ENCODE measurements around the gene RASA3. TPM values are rescaled to one million over a fixed set of nuclear protein-coding genes. Genes with fewer than 3 reads are reported as not detected.

The RASA3 gene
- total RNA-seq, 3 donors from 2014 or later (not counting 1 experiment from before 2014, with no cell fraction given), result 252 to 277 (median 274) TPM

DNA sequence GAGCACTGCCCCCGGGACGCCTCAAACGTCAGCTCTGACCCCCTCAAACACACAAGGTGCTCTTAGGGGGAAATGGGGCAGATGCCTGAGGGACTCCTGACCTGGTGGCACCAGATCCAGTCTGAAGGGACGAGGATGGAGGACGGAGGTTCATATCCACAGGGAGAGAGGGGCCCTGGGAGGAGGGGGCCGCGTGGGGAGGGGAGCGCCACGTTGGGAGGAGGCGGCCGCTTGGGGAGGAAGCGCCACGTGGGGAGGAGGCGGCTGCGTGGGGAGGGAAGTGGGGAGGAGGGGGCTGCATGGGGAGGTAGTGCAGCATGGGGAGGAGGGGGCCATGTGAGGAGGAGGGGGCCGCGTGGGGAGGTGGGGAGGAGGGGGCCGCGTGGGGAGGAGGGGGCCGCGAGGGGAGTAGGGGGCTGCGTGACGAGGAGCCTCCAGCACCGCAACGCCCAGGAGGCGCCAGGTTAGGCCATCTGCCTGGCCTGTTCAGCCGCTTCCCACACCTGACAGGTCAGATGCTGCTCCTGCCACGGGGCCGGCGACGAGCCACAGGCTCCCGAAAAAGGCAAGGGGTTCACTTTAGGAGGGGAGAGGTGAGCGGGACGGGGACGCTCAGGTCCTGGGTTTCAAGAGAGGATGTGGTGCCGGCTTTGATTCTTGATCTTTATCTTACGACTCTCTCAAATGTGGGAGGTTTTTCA lies 121.9 kb downstream of the RASA3 start:
- ATAC-seq (peak in 2 of 3 donors; percentile 22 to 32), DNase-seq (peak in 1 of 2 donors; percentile 51)
- H3K4me1 Mint-ChIP-seq, result peaks cover 0 to 5% of the 10 kb centered on the region in 2 donors
- H3K27me3 Mint-ChIP-seq (ENCODE audit: low read depth in 2 of 2), result no peaks in the 10 kb centered on the region
- Histone ChIP-seq H3K4me1 (ENCODE audit: control insufficient read depth, insufficient read depth, low read length) (no peaks in the 10 kb centered on the region), H3K27ac (ENCODE audit: low read length) (no peak overlapping the region), H3K36me3 (ENCODE audit: control insufficient read depth, insufficient read depth, low read length) (peaks cover 62% of the 10 kb centered on the region), H3K9me3 (ENCODE audit: control insufficient read depth, insufficient read depth, low read length) (no peaks in the 10 kb centered on the region), H3K4me3 (ENCODE audit: low read length) (no peak overlapping the region), H3K27me3 (ENCODE audit: control insufficient read depth, insufficient read depth, low read length) (no peaks in the 10 kb centered on the region)
- H3K4me3 Mint-ChIP-seq, result peak overlapping the region; percentile 17
- TF ChIP-seq, protein P1, sequence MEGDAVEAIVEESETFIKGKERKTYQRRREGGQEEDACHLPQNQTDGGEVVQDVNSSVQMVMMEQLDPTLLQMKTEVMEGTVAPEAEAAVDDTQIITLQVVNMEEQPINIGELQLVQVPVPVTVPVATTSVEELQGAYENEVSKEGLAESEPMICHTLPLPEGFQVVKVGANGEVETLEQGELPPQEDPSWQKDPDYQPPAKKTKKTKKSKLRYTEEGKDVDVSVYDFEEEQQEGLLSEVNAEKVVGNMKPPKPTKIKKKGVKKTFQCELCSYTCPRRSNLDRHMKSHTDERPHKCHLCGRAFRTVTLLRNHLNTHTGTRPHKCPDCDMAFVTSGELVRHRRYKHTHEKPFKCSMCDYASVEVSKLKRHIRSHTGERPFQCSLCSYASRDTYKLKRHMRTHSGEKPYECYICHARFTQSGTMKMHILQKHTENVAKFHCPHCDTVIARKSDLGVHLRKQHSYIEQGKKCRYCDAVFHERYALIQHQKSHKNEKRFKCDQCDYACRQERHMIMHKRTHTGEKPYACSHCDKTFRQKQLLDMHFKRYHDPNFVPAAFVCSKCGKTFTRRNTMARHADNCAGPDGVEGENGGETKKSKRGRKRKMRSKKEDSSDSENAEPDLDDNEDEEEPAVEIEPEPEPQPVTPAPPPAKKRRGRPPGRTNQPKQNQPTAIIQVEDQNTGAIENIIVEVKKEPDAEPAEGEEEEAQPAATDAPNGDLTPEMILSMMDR (IDR thresholded peaks at IDR 0.05), result no peak
- H3K27ac Mint-ChIP-seq, result peak overlapping the region; percentile 64 to 74
- H3K36me3 Mint-ChIP-seq, result no peaks in the 10 kb centered on the region
- WGBS (ENCODE audit: insufficient coverage), result 90% methylated on average over 34 of the region's 37 CpGs
- no peaks in the 10 kb centered on the region for H3K9me3 Mint-ChIP-seq
- intact Hi-C loops (cut with micrococcal nuclease), result no loop called here

DNA sequence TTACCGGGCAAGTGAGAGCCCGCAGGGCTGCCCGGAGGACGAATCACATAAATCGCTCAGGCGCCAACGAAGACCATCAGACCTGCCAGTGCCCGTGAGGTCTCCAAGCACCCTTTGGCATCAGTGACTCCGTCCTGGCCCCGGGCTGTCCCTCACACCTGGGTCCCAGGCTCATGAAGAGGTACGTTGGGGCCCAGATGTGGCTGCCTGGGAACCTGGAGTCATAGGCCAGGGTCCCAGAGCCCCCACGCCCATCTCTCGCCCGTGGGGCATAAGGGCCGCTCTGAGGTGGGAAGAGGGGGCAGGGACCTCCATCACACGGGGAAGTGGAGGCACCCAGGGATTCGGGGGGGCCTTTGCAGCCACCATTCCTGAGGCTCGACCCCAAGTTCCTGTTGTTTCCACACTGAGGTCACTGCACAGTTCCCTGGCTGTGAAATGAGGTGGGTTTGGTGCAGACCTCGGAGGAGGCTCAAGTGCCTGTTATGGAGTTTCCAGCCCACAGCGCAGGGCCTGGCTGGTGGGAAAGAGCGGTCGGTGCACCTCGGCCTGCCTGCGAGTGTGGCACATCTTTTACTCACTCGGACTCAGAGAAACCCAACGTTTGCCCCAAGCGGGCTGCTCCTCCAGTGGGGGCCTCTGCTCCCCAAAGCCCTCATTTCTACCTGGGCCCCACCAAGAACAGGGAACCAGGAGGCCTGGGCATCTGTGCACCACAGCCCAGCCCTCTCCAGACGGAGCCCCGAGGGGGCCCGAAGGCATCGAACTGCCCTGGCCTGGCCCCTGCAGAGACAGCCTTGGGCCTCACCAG lies 122.6 kb downstream of the RASA3 start:
- Mint-ChIP-seq H3K9me3 (no peaks in the 10 kb centered on the region), H3K27ac (peak overlapping the region in 1 of 2 donors; percentile 27), H3K4me1 (peaks cover 0 to 8% of the 10 kb centered on the region in 2 donors), H3K27me3 (ENCODE audit: low read depth in 2 of 2) (no peaks in the 10 kb centered on the region), H3K36me3 (no peaks in the 10 kb centered on the region), H3K4me3 (no peak overlapping the region)
- DNase-seq, result no peak
- H3K27ac ChIP-seq (ENCODE audit: low read length), result no peak overlapping the region
- H3K9me3 ChIP-seq (ENCODE audit: control insufficient read depth, insufficient read depth, low read length), result no peaks in the 10 kb centered on the region
- intact Hi-C loops (cut with micrococcal nuclease), result no loop called here
- WGBS (ENCODE audit: insufficient coverage), result 95% methylated on average over 31 of the region's 31 CpGs
- no peak overlapping the region for H3K4me3 ChIP-seq (ENCODE audit: low read length)
- H3K4me1 ChIP-seq (ENCODE audit: control insufficient read depth, insufficient read depth, low read length), result no peaks in the 10 kb centered on the region
- H3K27me3 ChIP-seq (ENCODE audit: control insufficient read depth, insufficient read depth, low read length), result no peaks in the 10 kb centered on the region
- TF ChIP-seq, protein P1 (IDR thresholded peaks at IDR 0.05), result no peak
- peaks cover 62% of the 10 kb centered on the region for H3K36me3 ChIP-seq (ENCODE audit: control insufficient read depth, insufficient read depth, low read length)
- no peak for ATAC-seq

DNA sequence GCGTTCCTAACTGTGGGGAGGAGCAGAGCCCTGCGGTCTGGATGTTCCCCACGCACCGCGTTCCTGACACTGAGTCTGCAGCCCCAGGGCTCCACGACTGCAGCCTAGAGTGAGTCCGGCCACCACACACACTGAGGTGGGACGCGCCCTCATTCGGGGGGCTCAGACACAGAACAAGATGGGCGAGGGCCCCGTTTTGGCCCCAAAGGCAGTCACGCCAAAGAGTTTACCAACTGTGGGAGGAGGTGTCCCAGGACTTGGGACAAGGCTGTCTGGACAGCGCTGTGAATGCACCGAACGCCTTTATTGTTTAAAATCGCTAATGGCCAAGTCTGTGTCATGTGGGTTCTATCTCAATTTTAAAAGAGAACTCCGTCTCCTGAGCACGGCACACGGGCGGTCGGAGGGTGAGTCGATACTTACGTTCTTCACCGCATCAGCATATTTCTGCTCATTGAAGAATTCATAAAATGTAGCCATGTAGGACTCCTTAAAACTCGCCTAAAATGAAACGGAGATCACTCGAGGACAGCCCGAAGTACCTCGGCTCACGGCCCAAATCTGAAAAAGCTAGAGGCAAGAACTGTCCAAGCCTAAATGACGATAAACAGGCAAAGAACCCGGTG lies 123.3 kb downstream of the RASA3 start:
- TF ChIP-seq, protein P1 (IDR thresholded peaks at IDR 0.05), result no peak
- H3K27me3 ChIP-seq (ENCODE audit: control insufficient read depth, insufficient read depth, low read length), result no peaks in the 10 kb centered on the region
- DNase-seq (no peak), ATAC-seq (no peak)
- 93% methylated on average over 33 of the region's 33 CpGs for WGBS (ENCODE audit: insufficient coverage)
- H3K4me3 ChIP-seq (ENCODE audit: low read length), result no peak overlapping the region
- H3K36me3 Mint-ChIP-seq, result no peaks in the 10 kb centered on the region
- no peaks in the 10 kb centered on the region for H3K9me3 Mint-ChIP-seq
- H3K27ac Mint-ChIP-seq, result peak overlapping the region in 1 of 2 donors; percentile 27
- H3K4me1 Mint-ChIP-seq, result peaks cover 0 to 13% of the 10 kb centered on the region in 2 donors
- intact Hi-C loops (cut with micrococcal nuclease), result no loop called here
- no peaks in the 10 kb centered on the region for H3K9me3 ChIP-seq (ENCODE audit: control insufficient read depth, insufficient read depth, low read length)
- no peak overlapping the region for H3K27ac ChIP-seq (ENCODE audit: low read length)
- H3K36me3 ChIP-seq (ENCODE audit: control insufficient read depth, insufficient read depth, low read length), result peaks cover 57% of the 10 kb centered on the region
- no peak overlapping the region for H3K4me3 Mint-ChIP-seq
- no peaks in the 10 kb centered on the region for H3K27me3 Mint-ChIP-seq (ENCODE audit: low read depth in 2 of 2)
- no peaks in the 10 kb centered on the region for H3K4me1 ChIP-seq (ENCODE audit: control insufficient read depth, insufficient read depth, low read length)

All from natural killer cell (primary cell).